Coronary artery (tissue), 2 donors: ENCODE measurements around the gene KCNQ1.

Source experiments
- DNase-seq: peaks from one replicate; pipeline ENCODE4 v3.0.0-alpha.2; 2017; ENCODE audit warnings: low spot score
- H3K27ac ChIP-seq, 2 donors: fragments of 200-600 bp; sonication (generic); one replicate each; pipeline ENCODE4 v1.5.1; 2016 to 2019
- H3K4me3 ChIP-seq: fragments of 200-600 bp; sonication (generic); 2 replicates; pipeline ENCODE4 v1.5.1; 2016; ENCODE audit warnings: mild to moderate bottlenecking, moderate library complexity
- TF ChIP-seq, protein P1 (sequence below): fragments of 200-600 bp; sonication (generic); IDR thresholded peaks from one replicate; pipeline ENCODE4 v1.5.1; 2019; ENCODE audit warnings: antibody characterized with exemption

Gene KCNQ1, protein sequence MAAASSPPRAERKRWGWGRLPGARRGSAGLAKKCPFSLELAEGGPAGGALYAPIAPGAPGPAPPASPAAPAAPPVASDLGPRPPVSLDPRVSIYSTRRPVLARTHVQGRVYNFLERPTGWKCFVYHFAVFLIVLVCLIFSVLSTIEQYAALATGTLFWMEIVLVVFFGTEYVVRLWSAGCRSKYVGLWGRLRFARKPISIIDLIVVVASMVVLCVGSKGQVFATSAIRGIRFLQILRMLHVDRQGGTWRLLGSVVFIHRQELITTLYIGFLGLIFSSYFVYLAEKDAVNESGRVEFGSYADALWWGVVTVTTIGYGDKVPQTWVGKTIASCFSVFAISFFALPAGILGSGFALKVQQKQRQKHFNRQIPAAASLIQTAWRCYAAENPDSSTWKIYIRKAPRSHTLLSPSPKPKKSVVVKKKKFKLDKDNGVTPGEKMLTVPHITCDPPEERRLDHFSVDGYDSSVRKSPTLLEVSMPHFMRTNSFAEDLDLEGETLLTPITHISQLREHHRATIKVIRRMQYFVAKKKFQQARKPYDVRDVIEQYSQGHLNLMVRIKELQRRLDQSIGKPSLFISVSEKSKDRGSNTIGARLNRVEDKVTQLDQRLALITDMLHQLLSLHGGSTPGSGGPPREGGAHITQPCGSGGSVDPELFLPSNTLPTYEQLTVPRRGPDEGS

DNA sequence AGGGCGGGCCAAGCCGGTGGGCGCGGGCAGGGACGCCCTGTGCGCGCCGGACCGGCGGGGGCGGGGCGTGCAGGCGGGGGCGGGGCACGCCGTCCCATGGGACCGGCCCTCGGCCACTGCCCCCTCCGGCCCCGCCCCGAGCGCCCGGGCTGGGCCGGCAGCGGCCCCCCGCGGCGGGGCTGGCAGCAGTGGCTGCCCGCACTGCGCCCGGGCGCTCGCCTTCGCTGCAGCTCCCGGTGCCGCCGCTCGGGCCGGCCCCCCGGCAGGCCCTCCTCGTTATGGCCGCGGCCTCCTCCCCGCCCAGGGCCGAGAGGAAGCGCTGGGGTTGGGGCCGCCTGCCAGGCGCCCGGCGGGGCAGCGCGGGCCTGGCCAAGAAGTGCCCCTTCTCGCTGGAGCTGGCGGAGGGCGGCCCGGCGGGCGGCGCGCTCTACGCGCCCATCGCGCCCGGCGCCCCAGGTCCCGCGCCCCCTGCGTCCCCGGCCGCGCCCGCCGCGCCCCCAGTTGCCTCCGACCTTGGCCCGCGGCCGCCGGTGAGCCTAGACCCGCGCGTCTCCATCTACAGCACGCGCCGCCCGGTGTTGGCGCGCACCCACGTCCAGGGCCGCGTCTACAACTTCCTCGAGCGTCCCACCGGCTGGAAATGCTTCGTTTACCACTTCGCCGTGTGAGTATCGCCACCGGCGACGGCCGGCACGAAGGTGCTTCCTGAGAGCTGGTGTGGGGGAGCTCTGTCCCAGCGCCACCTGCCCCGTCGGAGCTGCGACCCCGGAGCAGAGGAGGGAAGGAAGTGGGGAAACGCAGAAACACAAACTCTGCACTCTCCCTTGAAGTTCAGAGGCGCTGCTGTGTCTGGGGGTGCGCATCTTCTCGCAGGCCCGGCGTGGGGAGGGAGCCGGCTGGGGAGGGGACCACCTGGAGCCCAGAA lies at the start of gene KCNQ1:
TSS of gene KCNQ1 (plus strand) at position 188 of the 925 bp plus-strand sequence. CDS start at position 279, 91 bp downstream.
- TF ChIP-seq, protein P1, sequence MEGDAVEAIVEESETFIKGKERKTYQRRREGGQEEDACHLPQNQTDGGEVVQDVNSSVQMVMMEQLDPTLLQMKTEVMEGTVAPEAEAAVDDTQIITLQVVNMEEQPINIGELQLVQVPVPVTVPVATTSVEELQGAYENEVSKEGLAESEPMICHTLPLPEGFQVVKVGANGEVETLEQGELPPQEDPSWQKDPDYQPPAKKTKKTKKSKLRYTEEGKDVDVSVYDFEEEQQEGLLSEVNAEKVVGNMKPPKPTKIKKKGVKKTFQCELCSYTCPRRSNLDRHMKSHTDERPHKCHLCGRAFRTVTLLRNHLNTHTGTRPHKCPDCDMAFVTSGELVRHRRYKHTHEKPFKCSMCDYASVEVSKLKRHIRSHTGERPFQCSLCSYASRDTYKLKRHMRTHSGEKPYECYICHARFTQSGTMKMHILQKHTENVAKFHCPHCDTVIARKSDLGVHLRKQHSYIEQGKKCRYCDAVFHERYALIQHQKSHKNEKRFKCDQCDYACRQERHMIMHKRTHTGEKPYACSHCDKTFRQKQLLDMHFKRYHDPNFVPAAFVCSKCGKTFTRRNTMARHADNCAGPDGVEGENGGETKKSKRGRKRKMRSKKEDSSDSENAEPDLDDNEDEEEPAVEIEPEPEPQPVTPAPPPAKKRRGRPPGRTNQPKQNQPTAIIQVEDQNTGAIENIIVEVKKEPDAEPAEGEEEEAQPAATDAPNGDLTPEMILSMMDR: no peak
- Histone ChIP-seq H3K4me3 (peak within 1 kb of the TSS; percentile 65), H3K27ac (no peak within 1 kb of the TSS)
- no peak for DNase-seq

DNA sequence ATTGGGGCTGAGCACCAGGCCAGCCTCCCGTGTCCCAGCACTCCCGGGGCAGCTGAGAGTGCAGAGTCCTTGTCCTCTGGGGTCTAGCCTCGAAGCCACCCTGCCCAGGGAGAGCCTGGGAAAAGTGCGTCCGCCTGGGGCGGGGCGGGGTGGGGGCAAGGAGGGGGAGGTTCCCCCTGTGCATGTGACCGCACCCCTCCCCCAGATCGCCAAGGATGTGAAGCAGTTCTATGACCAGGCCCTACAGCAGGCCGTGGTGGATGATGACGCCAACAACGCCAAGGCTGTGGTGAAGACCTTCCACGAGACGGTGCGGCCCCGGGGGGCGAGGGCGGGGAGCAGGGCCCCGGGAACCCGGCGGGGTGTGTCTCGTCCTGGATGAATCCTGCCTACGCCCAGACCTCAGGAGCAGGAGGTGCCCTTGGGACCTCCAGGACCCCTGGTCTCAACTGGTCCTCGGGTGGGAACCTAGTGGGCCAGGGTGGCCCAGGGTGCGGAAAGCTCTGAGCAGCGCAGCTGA lies 49.5 kb upstream of the KCNQ1 start:
- DNase-seq: no peak
- TF ChIP-seq, protein P1: no peak
- Histone ChIP-seq H3K4me3 (no peak overlapping the region), H3K27ac (no peak overlapping the region)

DNA sequence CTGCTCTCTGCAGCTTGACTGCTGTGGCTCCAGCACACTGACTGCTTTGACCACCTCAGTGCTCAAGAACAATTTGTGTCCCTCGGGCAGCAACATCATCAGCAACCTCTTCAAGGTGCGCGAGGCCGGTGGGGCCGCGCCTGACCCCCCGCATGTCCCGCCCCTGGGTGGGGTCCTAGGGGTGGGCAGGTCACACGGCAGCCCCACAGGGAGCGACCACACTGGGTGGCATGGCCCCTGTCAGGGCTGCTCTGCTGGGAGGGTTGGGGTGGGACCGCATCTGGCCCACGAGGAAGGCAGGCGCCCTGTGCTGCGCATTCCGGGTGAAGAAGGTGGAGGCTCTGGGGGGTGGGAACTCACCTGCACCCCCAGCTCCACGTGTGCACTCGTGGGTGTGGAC lies 49.0 kb upstream of the KCNQ1 start:
- Histone ChIP-seq H3K27ac (no peak overlapping the region), H3K4me3 (no peak overlapping the region)
- TF ChIP-seq, protein P1: no peak
- DNase-seq: no peak

DNA sequence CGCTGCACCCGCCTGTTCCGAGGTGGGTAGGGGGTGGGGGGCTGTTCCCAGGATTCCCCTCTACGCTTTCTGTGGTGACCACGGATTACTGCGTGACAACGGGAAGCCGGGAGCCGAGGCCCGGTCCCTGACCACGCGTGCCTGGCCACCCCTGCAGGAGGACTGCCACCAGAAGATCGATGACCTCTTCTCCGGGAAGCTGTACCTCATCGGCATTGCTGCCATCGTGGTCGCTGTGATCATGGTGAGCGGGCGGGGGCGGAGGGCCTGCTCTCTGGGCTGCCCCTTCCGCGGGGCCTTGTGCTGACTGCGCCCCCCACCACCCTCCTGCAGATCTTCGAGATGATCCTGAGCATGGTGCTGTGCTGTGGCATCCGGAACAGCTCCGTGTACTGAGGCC lies 48.3 kb upstream of the KCNQ1 start:
- Histone ChIP-seq H3K27ac (no peak overlapping the region), H3K4me3 (no peak overlapping the region)
- TF ChIP-seq, protein P1: no peak
- DNase-seq: no peak

DNA sequence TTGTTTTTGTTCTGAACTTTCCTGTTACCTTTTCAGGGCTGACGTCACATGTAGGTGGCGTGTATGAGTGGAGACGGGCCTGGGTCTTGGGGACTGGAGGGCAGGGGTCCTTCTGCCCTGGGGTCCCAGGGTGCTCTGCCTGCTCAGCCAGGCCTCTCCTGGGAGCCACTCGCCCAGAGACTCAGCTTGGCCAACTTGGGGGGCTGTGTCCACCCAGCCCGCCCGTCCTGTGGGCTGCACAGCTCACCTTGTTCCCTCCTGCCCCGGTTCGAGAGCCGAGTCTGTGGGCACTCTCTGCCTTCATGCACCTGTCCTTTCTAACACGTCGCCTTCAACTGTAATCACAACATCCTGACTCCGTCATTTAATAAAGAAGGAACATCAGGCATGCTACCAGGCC lies 47.8 kb upstream of the KCNQ1 start:
- H3K4me3 ChIP-seq: no peak overlapping the region
- TF ChIP-seq, protein P1: no peak
- DNase-seq: no peak
- H3K27ac ChIP-seq: no peak overlapping the region

DNA sequence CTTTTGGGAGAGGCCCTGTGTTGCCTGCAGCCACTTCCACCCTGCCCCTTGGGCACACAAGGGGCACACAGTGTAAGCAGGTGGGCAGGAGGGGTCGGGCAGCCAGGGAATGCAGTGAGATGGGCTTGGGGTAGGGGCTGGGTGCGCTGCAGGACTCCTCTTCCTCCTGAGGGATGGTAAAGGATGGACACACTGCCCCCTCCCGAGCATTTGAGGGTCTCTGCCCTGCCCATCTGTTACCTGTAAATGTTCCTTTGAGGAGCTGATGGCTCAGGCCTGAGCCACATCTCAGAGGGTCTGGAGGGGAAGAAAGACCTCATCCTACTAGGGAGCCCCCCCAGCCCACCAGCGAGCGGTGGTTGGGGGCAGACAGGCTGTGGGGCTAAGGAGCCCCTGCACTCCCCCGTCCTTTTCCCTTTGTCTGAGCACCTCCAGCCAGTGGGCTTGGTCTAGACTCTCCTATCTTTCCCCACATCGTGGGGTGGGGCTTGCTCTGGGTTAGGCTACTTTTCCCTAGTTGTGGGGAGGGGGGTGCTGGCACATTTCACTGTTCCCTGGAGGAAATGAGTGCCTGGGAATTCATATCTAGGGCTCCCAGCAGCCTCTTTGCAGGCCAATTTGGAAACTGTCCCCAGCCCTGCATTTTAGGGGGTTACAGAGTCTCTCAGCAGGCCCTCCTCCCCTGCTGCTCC lies 46.0 kb upstream of the KCNQ1 start:
- Histone ChIP-seq H3K4me3 (peak overlapping the region; percentile 82), H3K27ac (peak overlapping the region; percentile 99)
- TF ChIP-seq, protein P1: no peak
- no peak for DNase-seq
